Fibroblast of pulmonary artery (primary cell): ENCODE data around the gene LRG1.

Source experiments
- DNase-seq: peaks from one replicate; pipeline ENCODE4 v3.0.0-alpha.2; 2010; ENCODE audit warnings: low read depth
- H3K4me3 ChIP-seq: replicated peaks from 2 replicates; pipeline ENCODE4 v1.5.1; 2011; ENCODE audit warnings: low read depth, mild to moderate bottlenecking, control low read depth, low read length, moderate library complexity
- TF ChIP-seq, protein P1 (sequence below): IDR thresholded peaks from 2 replicates; pipeline ENCODE4 v1.5.1; 2011; ENCODE audit warnings: mild to moderate bottlenecking, control low read depth, low read length, inconsistent platforms; ENCODE audit errors: missing control alignments

LRG1 gene

DNA sequence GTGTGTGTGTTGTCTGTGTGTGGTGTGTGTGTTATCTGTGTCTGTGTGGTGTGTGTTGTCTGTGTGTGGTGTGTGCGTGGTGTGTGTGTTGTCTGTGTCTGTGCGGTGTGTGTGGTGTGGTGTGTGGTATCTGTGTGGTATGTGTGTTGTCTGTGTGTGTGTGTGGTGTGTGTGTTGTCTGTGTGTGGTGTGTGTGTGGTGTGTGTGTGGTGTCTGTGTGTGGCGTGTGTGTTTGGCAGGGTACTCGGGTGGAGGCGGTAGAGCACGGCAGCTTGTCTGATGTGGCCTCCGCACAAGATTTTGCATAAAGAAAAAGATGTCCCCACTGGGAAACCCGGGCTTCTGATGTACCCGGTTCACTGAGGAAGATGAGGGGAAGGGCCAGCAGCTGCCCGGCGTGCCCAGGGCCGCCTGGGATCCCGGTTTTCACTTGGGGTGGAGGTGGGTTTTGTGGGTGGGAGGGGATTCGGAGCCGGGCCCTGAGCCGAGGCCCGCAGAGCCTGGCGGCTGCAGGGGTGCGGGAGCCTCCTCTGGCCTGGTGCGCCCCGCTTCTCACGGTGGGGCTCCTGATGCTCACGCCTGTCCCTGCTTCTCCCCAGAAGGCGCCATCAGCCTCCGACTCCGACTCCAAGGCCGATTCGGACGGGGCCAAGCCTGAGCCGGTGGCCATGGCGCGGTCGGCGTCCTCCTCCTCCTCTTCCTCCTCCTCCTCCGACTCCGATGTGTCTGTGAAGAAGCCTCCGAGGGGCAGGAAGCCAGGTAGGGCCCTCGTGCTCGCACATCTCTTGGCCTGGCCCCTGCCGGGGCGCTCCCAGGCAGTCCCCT lies 46.5 kb downstream of the LRG1 start:
- TF ChIP-seq, protein P1, sequence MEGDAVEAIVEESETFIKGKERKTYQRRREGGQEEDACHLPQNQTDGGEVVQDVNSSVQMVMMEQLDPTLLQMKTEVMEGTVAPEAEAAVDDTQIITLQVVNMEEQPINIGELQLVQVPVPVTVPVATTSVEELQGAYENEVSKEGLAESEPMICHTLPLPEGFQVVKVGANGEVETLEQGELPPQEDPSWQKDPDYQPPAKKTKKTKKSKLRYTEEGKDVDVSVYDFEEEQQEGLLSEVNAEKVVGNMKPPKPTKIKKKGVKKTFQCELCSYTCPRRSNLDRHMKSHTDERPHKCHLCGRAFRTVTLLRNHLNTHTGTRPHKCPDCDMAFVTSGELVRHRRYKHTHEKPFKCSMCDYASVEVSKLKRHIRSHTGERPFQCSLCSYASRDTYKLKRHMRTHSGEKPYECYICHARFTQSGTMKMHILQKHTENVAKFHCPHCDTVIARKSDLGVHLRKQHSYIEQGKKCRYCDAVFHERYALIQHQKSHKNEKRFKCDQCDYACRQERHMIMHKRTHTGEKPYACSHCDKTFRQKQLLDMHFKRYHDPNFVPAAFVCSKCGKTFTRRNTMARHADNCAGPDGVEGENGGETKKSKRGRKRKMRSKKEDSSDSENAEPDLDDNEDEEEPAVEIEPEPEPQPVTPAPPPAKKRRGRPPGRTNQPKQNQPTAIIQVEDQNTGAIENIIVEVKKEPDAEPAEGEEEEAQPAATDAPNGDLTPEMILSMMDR, result no peak
- DNase-seq, result no peak
- H3K4me3 ChIP-seq, result no peak overlapping the region

DNA sequence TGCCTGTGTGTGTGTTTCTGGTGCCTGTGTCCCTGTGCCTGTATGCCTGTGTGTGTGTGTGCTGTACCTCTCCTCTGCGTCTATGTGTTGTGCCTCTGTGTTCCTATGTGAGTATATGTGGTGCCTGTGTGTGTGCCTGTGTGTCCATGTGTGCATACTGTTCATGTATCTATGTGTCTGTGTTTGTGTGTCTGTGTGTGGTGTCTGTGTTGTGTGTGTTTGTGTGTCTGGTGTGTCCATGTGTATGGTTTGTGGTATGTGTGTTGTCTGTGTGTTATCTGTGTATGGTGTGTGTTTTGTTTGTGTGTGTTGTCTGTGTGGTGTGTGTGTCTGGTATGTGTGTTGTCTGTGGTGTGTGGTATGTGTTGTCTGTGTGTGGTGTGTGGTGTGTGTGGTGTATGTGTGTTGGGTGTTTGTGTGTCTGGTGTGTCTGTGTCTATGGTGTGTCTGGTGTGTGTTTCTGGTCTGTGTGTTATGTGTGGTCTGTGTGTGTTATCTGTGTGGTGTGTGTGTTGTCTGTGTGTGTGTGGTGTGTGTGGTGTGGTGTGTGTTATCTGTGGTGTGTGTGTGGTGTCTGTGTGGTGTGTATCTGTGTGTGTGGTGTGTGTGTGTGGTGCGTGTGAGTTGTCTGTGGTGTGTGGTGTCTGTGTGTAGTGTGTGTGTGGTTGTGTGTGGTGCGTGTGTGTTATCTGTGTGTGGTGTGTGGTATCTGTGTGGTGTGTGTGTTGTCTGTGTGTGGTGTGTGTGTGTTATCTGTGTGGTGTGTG lies 47.3 kb downstream of the LRG1 start:
- H3K4me3 ChIP-seq, result no peak overlapping the region
- TF ChIP-seq, protein P1, result no peak
- DNase-seq, result no peak

DNA sequence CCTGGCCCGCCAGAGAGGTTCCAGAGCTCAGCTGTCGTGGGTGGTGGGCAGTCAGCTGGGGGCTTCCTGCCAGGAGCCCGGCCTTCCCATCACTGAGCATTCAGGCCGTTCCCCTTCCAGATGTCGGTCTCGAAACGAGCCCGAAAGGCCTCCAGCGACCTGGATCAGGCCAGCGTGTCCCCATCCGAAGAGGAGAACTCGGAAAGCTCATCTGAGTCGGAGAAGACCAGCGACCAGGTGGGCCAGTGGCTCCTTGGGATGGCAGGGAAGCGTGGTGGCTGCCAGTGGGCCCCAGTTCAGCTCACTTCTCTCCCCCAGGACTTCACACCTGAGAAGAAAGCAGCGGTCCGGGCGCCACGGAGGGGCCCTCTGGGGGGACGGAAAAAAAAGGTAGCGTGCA lies 48.4 kb downstream of the LRG1 start:
- DNase-seq, result no peak
- no peak overlapping the region for H3K4me3 ChIP-seq
- TF ChIP-seq, protein P1, result no peak

DNA sequence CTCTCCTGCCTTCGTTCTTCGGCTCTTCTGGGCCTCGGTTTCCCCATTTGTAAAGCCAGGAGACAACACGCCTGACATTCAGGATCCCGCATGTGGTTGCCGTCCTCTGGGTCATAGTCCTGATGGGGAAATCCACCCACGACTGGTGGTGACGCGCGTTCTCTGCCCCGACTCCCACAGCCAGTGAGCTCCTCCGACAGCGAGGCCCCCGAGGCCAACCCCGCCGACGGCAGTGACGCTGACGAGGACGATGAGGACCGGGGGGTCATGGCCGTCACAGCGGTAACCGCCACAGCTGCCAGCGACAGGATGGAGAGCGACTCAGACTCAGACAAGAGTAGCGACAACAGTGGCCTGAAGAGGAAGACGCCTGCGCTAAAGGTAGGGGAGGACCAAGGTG lies 51.3 kb downstream of the LRG1 start:
- DNase-seq, result no peak
- no peak overlapping the region for H3K4me3 ChIP-seq
- TF ChIP-seq, protein P1, result no peak

DNA sequence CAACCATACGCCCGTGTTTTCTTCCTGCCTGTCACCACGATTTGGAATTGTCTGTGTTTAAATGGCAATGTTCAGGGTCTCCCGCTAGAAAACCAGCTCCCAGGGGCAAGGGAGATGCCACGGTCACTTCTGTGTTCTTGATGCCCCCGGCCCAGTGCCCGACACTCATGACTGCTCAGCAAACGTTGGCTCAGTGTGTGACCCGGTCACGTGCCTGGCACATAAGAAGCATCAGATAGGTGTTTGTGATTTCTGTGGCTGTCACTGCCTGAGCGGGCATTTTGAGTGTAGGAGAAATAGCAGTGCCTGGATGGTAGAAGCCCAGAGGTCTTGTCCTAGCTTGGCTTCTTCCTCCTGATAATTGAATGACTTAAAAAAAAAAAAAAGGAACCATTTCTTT lies 52.3 kb downstream of the LRG1 start:
- no peak overlapping the region for H3K4me3 ChIP-seq
- DNase-seq, result no peak
- TF ChIP-seq, protein P1, result no peak
